ENCODE data around the gene RASGEF1B.

- TF ChIP-seq EZH2phosphoT487 (IDR thresholded peaks at IDR 0.05; ENCODE audit: low read depth) = no peak
- no peak for TF ChIP-seq CTCF (IDR thresholded peaks at IDR 0.05; ENCODE audit: low read depth, low read length)
Measured at GRCh38 chr4:81410680-81411079, 61.0 kb downstream of the RASGEF1B start.
